ENCODE measurements around the gene TNS3.

Gene TNS3

DNA sequence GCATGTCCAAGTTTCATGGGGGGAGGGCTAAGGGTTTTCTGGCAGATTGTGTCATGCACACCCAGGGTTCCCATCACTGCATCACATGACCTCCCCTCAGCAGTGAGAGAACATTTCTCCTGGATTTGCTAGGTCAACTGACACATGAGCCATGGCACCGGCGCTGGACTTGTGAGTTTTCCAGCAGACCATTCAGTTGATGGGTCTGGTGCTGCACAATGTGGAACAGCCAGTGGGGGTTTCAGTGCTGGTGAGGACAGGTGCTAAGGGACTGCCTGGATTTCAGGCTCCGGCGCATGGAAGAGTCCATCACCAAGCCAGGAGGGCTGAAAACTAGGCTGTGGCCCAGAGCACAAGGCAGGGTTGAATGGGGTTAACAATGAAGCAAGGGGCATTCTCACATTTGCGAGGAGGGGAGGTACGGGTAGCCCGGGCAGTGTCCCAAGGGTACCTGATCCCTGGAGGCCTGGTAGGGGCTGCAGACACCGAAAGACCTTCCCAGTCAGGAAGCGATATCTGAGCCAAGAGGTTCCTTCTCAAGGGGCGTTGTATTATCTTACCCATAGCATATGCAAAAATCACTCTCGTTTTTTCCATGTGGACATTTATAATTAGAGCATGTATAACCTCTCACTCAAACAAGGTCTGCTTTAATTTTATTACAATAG lies 203.0 kb downstream of the TNS3 start:
- Histone ChIP-seq H3K4me3 (replicated peaks; ENCODE audit: insufficient read depth, low read length) (no peak overlapping the region), H3K27ac (replicated peaks) (no peak overlapping the region), H3K27me3 (ENCODE audit: insufficient read depth, poor library complexity, severe bottlenecking) (no peaks in the 10 kb centered on the region)
- TF ChIP-seq SPI1 (IDR thresholded peaks at IDR 0.05; ENCODE audit: borderline replicate concordance, low read depth), result no peak
- TF ChIP-seq GABPA (IDR thresholded peaks at IDR 0.05; ENCODE audit: low read depth), result no peak
- TF ChIP-seq POLR2AphosphoS5 (IDR thresholded peaks at IDR 0.05; ENCODE audit: low read depth), result no peak
- TF ChIP-seq REST (IDR thresholded peaks at IDR 0.05; ENCODE audit: insufficient replicate concordance, low read depth), result no peak
- TF ChIP-seq, protein P1, sequence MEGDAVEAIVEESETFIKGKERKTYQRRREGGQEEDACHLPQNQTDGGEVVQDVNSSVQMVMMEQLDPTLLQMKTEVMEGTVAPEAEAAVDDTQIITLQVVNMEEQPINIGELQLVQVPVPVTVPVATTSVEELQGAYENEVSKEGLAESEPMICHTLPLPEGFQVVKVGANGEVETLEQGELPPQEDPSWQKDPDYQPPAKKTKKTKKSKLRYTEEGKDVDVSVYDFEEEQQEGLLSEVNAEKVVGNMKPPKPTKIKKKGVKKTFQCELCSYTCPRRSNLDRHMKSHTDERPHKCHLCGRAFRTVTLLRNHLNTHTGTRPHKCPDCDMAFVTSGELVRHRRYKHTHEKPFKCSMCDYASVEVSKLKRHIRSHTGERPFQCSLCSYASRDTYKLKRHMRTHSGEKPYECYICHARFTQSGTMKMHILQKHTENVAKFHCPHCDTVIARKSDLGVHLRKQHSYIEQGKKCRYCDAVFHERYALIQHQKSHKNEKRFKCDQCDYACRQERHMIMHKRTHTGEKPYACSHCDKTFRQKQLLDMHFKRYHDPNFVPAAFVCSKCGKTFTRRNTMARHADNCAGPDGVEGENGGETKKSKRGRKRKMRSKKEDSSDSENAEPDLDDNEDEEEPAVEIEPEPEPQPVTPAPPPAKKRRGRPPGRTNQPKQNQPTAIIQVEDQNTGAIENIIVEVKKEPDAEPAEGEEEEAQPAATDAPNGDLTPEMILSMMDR (IDR thresholded peaks at IDR 0.05; ENCODE audit: insufficient read depth, low read length), result no peak
- DNase-seq (ENCODE audit: low read depth in 1 of 2, low spot score in 1 of 2), result no peak

- Histone ChIP-seq H3K4me3 (replicated peaks; ENCODE audit: insufficient read depth, low read length) (no peak overlapping the region), H3K27me3 (ENCODE audit: insufficient read depth, poor library complexity, severe bottlenecking) (no peaks in the 10 kb centered on the region), H3K27ac (replicated peaks) (no peak overlapping the region)
- DNase-seq (ENCODE audit: low read depth in 1 of 2, low spot score in 1 of 2), result no peak
- no peak for TF ChIP-seq POLR2AphosphoS5 (IDR thresholded peaks at IDR 0.05; ENCODE audit: low read depth)
- TF ChIP-seq, protein P1 (IDR thresholded peaks at IDR 0.05; ENCODE audit: insufficient read depth, low read length), result no peak
- TF ChIP-seq GABPA (IDR thresholded peaks at IDR 0.05; ENCODE audit: low read depth), result no peak
- no peak for TF ChIP-seq REST (IDR thresholded peaks at IDR 0.05; ENCODE audit: insufficient replicate concordance, low read depth)
- no peak for TF ChIP-seq SPI1 (IDR thresholded peaks at IDR 0.05; ENCODE audit: borderline replicate concordance, low read depth)
Observed at GRCh38 chr7:47377741-47378140, 204.2 kb downstream of the TNS3 start.

- Histone ChIP-seq H3K27me3 (ENCODE audit: insufficient read depth, poor library complexity, severe bottlenecking) (no peaks in the 10 kb centered on the region), H3K27ac (replicated peaks) (no peak overlapping the region), H3K4me3 (replicated peaks; ENCODE audit: insufficient read depth, low read length) (no peak overlapping the region)
- TF ChIP-seq, protein P1 (IDR thresholded peaks at IDR 0.05; ENCODE audit: insufficient read depth, low read length), result no peak
- TF ChIP-seq GABPA (IDR thresholded peaks at IDR 0.05; ENCODE audit: low read depth) (no peak), POLR2AphosphoS5 (IDR thresholded peaks at IDR 0.05; ENCODE audit: low read depth) (no peak), SPI1 (IDR thresholded peaks at IDR 0.05; ENCODE audit: borderline replicate concordance, low read depth) (no peak), REST (IDR thresholded peaks at IDR 0.05; ENCODE audit: insufficient replicate concordance, low read depth) (no peak)
- no peak for DNase-seq (ENCODE audit: low read depth in 1 of 2, low spot score in 1 of 2)
Observed at GRCh38 chr7:47376991-47377616, 204.8 kb downstream of the TNS3 start.

Measured in HL-60 (cell line).